A673 (cell line): ENCODE results near the gene C1QTNF8. TPM values are rescaled to one million over a fixed set of nuclear protein-coding genes. Genes with fewer than 3 reads are reported as not detected.

Experiments used
- BruUV-seq: library from RNA; stranded (reverse); fragments of 400-500 nt; replicated peaks from 2 replicates; lab custom pipeline; 2021; lab: Mats Ljungman, UMichigan
- CTCF ChIA-PET: fragments of 300-600 bp; sonication (Branson Sonifier 250); formaldehyde crosslinking; loops from one replicate; lab custom pipeline; 2022; ENCODE audit warnings: antibody characterized with exemption; lab: Charles Lee
- POLR2A ChIA-PET: fragments of 300-600 bp; sonication (Branson Sonifier 250); formaldehyde crosslinking; loops from one replicate; lab custom pipeline; 2022; ENCODE audit warnings: antibody characterized with exemption; ENCODE audit not compliant: low non-redundant PET; lab: Charles Lee
- DNase-seq: peaks from one replicate; pipeline ENCODE4 v3.0.0-alpha.2; 2015; ENCODE audit warnings: low spot score
- H3K27ac ChIP-seq: fragments of 200-600 bp; sonication (generic); 2 replicates; pipeline ENCODE4 v1.5.1; 2016; ENCODE audit warnings: mixed run types, low read depth, mild to moderate bottlenecking, mixed read lengths, antibody characterized with exemption, low read length; ENCODE audit not compliant: poor library complexity, severe bottlenecking
- H3K27me3 ChIP-seq: fragments of 200-600 bp; sonication (generic); replicated peaks from 2 replicates; pipeline ENCODE4 v1.6.1; 2017; ENCODE audit warnings: mixed run types, low read depth, mild to moderate bottlenecking, mixed read lengths, antibody characterized with exemption, low read length; ENCODE audit not compliant: insufficient read depth, poor library complexity
- H3K36me3 ChIP-seq: fragments of 200-600 bp; sonication (generic); 2 replicates; pipeline ENCODE4 v1.6.1; 2016; ENCODE audit warnings: mixed run types, mild to moderate bottlenecking, mixed read lengths, antibody characterized with exemption, low read length; ENCODE audit not compliant: insufficient read depth, poor library complexity, severe bottlenecking
- H3K4me1 ChIP-seq: fragments of 200-600 bp; sonication (generic); 2 replicates; pipeline ENCODE4 v1.6.1; 2017; ENCODE audit warnings: mixed run types, mild to moderate bottlenecking, mixed read lengths, antibody characterized with exemption, low read length; ENCODE audit not compliant: insufficient read depth, poor library complexity, severe bottlenecking
- H3K4me3 ChIP-seq: fragments of 200-600 bp; sonication (generic); 2 replicates; pipeline ENCODE4 v1.5.1; 2016; ENCODE audit warnings: low read depth, mixed run types, mild to moderate bottlenecking, mixed read lengths, low read length; ENCODE audit not compliant: poor library complexity, severe bottlenecking
- H3K9me3 ChIP-seq: fragments of 200-600 bp; sonication (generic); 2 replicates; pipeline ENCODE4 v1.6.1; 2016; ENCODE audit warnings: mixed run types, low read depth, mild to moderate bottlenecking, mixed read lengths, antibody characterized with exemption, low read length; ENCODE audit not compliant: poor library complexity, severe bottlenecking
- CTCF ChIP-seq: fragments of 300-800, 200-600 bp; sonication (generic); conservative IDR thresholded peaks from 2 replicates; pipeline ENCODE4 v1.5.1; 2017; ENCODE audit warnings: low read depth, mild to moderate bottlenecking, antibody characterized with exemption, low read length, moderate library complexity, mixed read lengths
- EZH2 ChIP-seq: fragments of 200-600 bp; sonication (generic); IDR thresholded peaks from 2 replicates; pipeline ENCODE4 v1.6.1; 2017; ENCODE audit warnings: borderline replicate concordance, low read depth, mild to moderate bottlenecking, mixed read lengths, antibody characterized with exemption, low read length; ENCODE audit not compliant: poor library complexity, severe bottlenecking
- intact Hi-C: fragments of 100-400 bp; cut with micrococcal nuclease; formaldehyde crosslinking; loops from one replicate; pipeline ENCODE4 v1.10.0; 2022; ENCODE audit not compliant: unreplicated experiment
- total RNA-seq: library from RNA; stranded (reverse); gene quantifications from 2 replicates; pipeline ENCODE4 v1.2.3, GENCODE V29; 2021

Gene C1QTNF8
- total RNA-seq, 1 experiment from 2014 or later = not detected

DNA sequence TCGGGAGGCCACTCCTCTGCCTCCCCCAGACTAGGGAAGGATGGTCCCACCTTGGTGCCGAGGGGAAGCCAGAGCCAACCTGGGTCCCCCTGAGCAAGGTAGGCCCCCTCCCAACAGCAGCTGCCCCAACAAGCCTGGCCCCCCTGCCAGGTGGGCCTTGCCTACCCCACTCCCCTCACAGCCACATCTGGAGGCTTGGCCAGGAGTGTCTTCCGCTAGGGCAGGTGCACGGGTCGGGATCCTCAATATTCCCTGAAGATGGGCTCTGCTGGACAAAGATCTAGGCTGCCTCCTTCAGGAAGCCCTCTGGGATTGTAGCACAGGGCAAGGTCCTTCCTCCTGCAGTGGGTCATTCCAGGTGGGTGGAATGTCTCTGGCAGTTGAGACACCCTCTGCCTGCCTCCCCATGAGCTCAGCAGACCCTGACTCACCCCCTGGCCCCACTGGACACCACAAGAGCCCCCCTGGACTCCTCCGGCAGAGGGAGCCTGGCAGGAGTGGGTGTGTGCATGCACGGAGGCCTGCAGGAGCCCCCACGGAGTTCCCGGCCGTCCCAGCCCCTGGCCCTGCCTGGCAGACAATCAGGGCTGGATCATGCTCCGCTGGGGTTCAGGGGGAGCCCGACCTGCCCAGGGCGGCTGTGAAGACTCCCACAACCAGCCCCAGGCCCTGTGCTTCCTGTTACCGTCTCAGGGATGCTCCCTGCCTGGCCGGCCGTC lies 435 bp downstream of the C1QTNF8 start:
- ChIA-PET POLR2A (no interaction called here), CTCF (no interaction called here)
- no peak overlapping the region for H3K27ac ChIP-seq
- TF ChIP-seq CTCF = no peak
- no peak for TF ChIP-seq EZH2
- no peaks in the 10 kb centered on the region for H3K27me3 ChIP-seq
- no peaks in the 10 kb centered on the region for H3K4me1 ChIP-seq
- no peaks in the 10 kb centered on the region for H3K36me3 ChIP-seq
- no TSS peak for BruUV-seq
- DNase-seq = no peak
- H3K4me3 ChIP-seq = no peak overlapping the region
- no peaks in the 10 kb centered on the region for H3K9me3 ChIP-seq
- intact Hi-C loops = loop anchor here (5.0 kb wide), 2 partner anchors 38 to 283 kb away; no protein-coding TSS in a partner anchor

DNA sequence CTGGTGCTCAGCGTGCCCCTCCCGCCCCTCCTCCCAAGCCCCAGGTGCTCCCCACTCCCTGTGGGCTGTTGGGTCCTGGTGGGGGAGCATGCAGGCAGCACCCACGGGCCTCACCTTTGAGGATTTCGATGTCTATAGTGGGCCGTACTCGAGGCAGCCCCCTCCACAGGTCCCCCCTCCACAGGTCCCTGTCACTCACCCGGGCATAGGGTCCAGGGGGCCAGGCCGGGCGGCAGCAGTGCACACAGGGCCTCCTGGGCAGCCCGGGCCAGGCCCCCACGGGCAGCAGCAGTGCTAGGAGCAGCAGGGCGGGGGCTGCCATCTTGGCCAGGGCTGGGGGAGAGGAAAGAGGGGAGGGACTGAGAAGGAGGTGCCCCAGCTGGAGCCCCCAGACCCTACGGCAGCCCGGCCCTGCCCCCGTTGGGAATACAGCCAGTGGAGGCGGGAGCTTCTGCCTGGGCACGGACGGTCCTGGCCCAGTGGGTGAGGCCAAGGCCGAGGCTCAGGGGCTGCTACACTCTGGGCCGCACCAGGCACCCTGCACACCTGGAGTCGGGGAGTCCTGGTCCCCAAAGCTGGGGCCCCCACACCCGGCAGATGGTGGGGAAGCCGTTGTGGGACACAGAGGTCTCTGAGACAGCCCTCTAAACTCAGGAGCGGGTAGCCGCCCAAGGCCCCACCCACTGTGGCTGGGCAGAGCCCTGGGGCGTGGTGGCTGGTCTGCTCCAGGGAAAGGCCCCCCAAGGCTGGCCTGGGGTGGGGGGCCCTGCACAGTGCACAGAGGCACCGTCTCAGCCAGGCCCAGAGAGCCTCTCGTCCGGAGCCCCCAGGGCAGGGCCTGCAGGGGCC lies 1.2 kb downstream of the C1QTNF8 start:
- H3K4me1 ChIP-seq = no peaks in the 10 kb centered on the region
- H3K36me3 ChIP-seq = no peaks in the 10 kb centered on the region
- no peak for DNase-seq
- ChIA-PET CTCF (no interaction called here), POLR2A (no interaction called here)
- no peak overlapping the region for H3K27ac ChIP-seq
- no peaks in the 10 kb centered on the region for H3K9me3 ChIP-seq
- no peak overlapping the region for H3K4me3 ChIP-seq
- BruUV-seq = no TSS peak
- intact Hi-C loops = loop anchor here (5.0 kb wide), 2 partner anchors 38 to 283 kb away; no protein-coding TSS in a partner anchor
- TF ChIP-seq EZH2 (no peak), CTCF (no peak)
- no peaks in the 10 kb centered on the region for H3K27me3 ChIP-seq

DNA sequence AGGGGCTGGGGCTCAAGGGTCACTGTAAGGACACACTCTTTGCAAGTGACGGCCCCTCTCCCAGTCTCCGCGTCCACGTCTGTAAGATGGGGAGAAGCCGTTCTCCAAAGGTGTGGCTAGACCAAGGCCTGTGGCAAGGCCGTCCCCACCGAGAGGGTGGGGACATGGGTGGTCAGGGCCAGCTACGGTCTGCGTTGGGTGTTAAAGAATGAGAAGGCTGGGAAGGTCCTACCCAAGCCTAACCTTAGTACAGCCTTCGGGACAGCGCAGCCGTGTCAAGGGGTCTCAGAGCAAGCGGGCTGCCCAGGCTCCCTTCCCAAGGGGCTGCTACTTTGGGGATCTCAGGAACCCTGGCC lies 1.9 kb downstream of the C1QTNF8 start:
- Histone ChIP-seq H3K36me3 (no peaks in the 10 kb centered on the region), H3K27ac (no peak overlapping the region), H3K4me3 (no peak overlapping the region), H3K27me3 (no peaks in the 10 kb centered on the region), H3K9me3 (no peaks in the 10 kb centered on the region), H3K4me1 (no peaks in the 10 kb centered on the region)
- POLR2A ChIA-PET = no interaction called here
- intact Hi-C loops = no loop called here
- CTCF ChIA-PET = no interaction called here
- no peak for DNase-seq
- TF ChIP-seq CTCF (no peak), EZH2 (no peak)
- BruUV-seq = no TSS peak
